ENCODE results near the gene CDR2L.

Gene CDR2L

DNA sequence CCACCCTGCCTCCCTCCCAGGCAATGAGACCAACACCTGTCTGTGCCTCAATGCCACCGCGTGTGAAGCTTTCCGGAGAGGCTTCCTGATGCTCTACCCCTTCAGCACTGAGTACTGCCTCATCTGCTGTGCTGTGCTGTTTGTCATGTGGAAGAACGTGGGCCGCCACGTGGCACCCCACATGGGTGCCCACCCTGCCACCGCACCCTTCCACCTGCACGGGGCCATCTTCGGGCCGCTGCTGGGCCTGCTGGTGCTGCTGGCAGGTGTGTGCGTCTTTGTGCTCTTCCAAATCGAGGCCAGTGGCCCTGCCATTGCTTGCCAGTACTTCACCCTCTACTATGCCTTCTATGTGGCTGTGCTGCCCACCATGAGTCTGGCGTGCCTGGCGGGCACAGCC is 40.8 kb upstream of the CDR2L start:
- TF ChIP-seq, protein P1, sequence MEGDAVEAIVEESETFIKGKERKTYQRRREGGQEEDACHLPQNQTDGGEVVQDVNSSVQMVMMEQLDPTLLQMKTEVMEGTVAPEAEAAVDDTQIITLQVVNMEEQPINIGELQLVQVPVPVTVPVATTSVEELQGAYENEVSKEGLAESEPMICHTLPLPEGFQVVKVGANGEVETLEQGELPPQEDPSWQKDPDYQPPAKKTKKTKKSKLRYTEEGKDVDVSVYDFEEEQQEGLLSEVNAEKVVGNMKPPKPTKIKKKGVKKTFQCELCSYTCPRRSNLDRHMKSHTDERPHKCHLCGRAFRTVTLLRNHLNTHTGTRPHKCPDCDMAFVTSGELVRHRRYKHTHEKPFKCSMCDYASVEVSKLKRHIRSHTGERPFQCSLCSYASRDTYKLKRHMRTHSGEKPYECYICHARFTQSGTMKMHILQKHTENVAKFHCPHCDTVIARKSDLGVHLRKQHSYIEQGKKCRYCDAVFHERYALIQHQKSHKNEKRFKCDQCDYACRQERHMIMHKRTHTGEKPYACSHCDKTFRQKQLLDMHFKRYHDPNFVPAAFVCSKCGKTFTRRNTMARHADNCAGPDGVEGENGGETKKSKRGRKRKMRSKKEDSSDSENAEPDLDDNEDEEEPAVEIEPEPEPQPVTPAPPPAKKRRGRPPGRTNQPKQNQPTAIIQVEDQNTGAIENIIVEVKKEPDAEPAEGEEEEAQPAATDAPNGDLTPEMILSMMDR (IDR thresholded peaks at IDR 0.05; ENCODE audit: low read depth, low read length), result no peak
- no peak overlapping the region for H3K4me3 ChIP-seq (replicated peaks in 1 of 2; ENCODE audit: low read depth in 2 of 2, low read length in 2 of 2)
- DNase-seq (ENCODE audit: low read depth in 2 of 2), result no peak

DNA sequence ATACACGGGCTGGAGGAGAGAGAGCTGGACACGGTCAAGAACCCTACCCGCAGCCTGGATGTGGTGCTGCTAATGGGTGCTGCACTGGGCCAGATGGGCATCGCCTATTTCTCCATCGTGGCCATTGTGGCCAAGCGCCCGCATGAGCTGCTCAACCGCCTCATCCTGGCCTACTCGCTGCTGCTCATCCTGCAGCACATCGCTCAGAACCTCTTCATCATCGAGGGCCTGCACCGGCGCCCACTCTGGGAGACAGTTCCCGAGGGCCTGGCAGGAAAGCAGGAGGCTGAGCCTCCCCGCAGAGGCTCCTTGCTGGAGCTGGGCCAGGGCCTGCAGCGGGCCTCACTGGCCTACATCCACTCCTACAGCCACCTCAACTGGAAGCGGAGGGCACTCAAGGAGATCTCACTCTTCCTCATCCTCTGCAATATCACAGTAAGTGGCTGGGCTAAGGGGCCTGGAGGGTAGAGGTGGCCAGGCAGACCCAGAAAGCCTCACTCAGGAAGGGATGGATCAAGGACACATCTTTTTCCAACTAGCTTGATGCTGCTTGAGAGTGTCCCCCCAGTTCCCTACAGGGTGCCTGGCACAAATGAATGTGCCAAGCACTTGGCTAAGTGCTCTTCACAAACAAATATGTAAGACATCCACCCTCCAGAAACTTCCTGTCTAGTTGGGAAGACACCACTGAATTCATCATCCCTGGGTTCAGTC is 40.2 kb upstream of the CDR2L start:
- TF ChIP-seq, protein P1 (IDR thresholded peaks at IDR 0.05; ENCODE audit: low read depth, low read length), result no peak
- H3K4me3 ChIP-seq (replicated peaks in 1 of 2; ENCODE audit: low read depth in 2 of 2, low read length in 2 of 2), result no peak overlapping the region
- DNase-seq (ENCODE audit: low read depth in 2 of 2), result no peak

DNA sequence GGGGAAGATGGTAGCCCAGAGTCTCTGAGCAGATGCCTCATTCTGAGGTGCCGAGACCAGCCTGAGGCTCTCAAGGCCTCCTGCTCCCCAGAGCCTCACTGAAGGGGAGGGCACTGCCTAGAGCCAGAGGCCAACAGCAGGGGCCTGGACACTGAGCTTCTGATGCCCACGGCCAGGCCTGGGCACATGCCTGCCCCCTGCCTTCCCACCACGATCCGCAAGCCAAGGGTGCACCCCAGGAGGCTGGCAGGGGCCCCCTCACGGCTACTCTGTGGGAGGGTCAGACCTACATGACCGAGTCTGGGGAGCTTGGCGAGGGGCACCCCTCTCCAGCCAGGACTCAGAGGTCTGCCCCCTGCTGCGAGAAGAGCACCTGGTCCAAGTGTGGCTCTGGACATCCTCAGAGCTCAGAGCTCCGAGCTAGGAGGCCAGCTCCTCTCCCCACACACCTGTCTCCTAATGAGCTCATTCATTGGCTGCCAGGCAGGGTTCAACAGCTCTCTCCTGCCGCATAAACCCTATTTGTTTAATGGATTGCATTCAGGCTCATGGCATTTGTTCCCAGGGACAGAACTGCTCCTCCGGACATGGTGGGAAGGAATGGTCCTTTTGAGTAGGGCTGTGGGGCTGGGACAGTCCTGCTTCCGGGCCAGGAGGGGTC is 37.8 kb upstream of the CDR2L start:
- TF ChIP-seq, protein P1 (IDR thresholded peaks at IDR 0.05; ENCODE audit: low read depth, low read length), result no peak

DNA sequence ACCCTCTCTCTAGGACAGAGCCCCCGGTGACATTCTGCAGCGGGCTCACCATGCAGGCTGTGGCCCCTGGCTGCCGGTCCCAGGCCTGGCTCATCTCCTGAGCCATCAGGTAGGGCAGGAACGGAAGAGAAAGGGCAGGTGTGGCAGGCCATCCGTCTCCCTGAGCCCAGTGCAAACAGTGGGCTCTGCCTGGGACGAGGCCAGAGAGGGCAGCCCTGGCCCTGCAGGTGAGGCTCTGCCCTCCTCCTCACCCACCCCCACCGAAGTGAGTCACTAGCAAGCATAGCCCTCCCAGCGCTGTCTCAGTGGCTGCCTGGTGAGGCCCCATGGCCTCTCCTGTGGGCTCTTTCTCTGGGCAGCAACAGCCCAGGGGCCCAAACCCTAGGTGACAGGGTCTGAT is 37.2 kb upstream of the CDR2L start:
- TF ChIP-seq, protein P1 (IDR thresholded peaks at IDR 0.05; ENCODE audit: low read depth, low read length), result no peak
- no peak for DNase-seq (ENCODE audit: low read depth in 2 of 2)

More for the DNA sequence above, 37.8 kb upstream of the CDR2L start:
- no peak for DNase-seq (ENCODE audit: low read depth in 2 of 2)
- H3K4me3 ChIP-seq (replicated peaks in 1 of 2; ENCODE audit: low read depth in 2 of 2, low read length in 2 of 2), result no peak overlapping the region

DNA sequence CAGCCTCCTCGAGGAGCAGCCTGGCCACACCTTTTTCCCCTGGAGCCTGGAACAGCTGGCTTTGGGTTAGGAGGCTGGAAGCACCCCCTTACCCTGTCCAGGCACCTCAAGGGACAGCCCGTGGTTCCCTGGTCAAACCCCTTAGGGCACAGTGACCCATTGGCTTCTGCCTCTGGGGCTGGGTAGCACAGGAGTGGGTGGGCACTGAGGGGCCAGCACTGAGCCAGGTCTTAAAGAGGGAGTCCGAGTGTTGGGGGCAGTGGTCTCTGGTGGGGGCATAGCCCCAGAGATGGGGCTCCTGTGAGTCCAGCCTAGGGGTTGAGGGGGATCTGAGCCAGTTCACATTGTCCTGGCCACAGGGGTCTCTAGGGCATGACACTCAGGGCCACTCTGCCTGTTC is 36.4 kb upstream of the CDR2L start:
- TF ChIP-seq, protein P1 (IDR thresholded peaks at IDR 0.05; ENCODE audit: low read depth, low read length), result no peak

More for the DNA sequence above, 37.2 kb upstream of the CDR2L start:
- H3K4me3 ChIP-seq (replicated peaks in 1 of 2; ENCODE audit: low read depth in 2 of 2, low read length in 2 of 2), result no peak overlapping the region

GRCh38 chr17:74951680-74952421 is 35.6 kb upstream of the CDR2L start:
- no peak for DNase-seq (ENCODE audit: low read depth in 2 of 2)
- H3K4me3 ChIP-seq (replicated peaks in 1 of 2; ENCODE audit: low read depth in 2 of 2, low read length in 2 of 2), result no peak overlapping the region
- TF ChIP-seq, protein P1 (IDR thresholded peaks at IDR 0.05; ENCODE audit: low read depth, low read length), result no peak

More for the DNA sequence above, 36.4 kb upstream of the CDR2L start:
- no peak overlapping the region for H3K4me3 ChIP-seq (replicated peaks in 1 of 2; ENCODE audit: low read depth in 2 of 2, low read length in 2 of 2)
- DNase-seq (ENCODE audit: low read depth in 2 of 2), result no peak
